Measurements from ENCODE around the gene FAM83C. TPM values are rescaled to one million over a fixed set of nuclear protein-coding genes. Genes with fewer than 3 reads are reported as not detected.

Gene FAM83C
- total and polyA plus RNA-seq, 9 of the 15 experiments (the other 6 are each of a cell fraction or from before 2014, with no cell fraction given): not detected

DNA sequence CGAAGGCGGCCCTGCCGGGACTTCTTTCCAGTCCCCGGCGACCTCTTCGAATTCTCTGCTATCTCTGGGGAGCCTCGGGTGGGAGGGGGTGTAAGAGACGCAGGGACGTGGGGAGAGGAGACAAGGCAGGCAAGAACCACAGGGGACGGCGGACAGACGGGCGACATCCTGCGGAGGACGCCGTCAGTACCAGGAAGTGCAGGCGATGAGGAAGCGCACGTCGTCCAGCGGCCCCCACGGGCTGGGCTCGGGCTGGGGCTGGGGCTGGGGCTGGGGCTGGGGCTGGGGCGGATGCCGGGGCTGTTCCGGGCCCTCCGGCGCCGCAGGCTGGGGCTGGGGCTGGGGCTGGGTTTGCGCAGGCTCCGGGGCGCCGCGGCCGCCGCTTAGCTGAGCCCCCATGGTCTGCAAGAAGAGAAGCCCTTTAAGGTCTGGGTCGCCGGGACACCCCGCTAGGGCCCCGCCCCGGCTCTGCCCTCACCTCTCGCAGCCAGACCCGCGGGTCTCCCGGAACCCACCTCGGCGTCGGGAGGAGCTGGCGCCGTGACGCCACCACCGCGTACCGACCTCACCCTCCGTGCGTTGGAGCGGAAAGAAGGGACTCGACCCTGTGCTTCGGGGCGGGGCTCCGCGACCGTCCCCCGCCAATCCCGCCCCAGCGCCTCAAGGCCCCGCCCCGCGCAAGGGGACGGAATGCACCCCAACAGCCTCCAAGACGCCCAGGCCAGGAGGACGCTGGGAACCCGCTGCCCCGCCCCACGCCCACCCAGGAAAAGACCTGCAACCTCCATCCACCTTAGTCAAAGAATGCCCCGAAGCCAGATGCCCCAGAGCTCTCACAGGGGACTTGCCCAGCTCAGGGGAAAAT, 14.5 kb downstream of the FAM83C start, which contains the start of gene MMP24OS (continued):
- TF ChIP-seq ARID4B (CRISPR knock-in tag; IDR thresholded peaks at IDR 0.05) (peak; percentile 66; the same call in 1 of the 2 replicates), BRCA1 (IDR thresholded peaks at IDR 0.05) (no peak), BRCA1 (CRISPR knock-in tag; IDR thresholded peaks at IDR 0.05) (no peak), ZNF41 (CRISPR knock-in tag; conservative IDR thresholded peaks at IDR 0.05) (no peak), CREB1 (IDR thresholded peaks at IDR 0.05) (peak; percentile 59; the same call in 1 of the 2 replicates), CREB1 (CRISPR knock-in tag; IDR thresholded peaks at IDR 0.05) (peak; percentile 55), ZNF133 (CRISPR knock-in tag; IDR thresholded peaks at IDR 0.05) (no peak), ELF2 (CRISPR knock-in tag; IDR thresholded peaks at IDR 0.05) (peak; percentile 72), MYBL2 (IDR thresholded peaks at IDR 0.05; ENCODE audit: low read depth) (no peak), MYBL2 (CRISPR knock-in tag; IDR thresholded peaks at IDR 0.05; ENCODE audit: borderline replicate concordance) (no peak), EP300 (IDR thresholded peaks at IDR 0.05; ENCODE audit: low read length) (no peak), NONO (IDR thresholded peaks at IDR 0.05; ENCODE audit: low read depth in 2 of 2, low read length in 1 of 2) (no peak; a peak in 1 of 4 replicates), IRF9 (tag; IDR thresholded peaks at IDR 0.05) (no peak), TEAD2 (tag; IDR thresholded peaks at IDR 0.05) (no peak)
- TF ChIP-seq, protein P1, sequence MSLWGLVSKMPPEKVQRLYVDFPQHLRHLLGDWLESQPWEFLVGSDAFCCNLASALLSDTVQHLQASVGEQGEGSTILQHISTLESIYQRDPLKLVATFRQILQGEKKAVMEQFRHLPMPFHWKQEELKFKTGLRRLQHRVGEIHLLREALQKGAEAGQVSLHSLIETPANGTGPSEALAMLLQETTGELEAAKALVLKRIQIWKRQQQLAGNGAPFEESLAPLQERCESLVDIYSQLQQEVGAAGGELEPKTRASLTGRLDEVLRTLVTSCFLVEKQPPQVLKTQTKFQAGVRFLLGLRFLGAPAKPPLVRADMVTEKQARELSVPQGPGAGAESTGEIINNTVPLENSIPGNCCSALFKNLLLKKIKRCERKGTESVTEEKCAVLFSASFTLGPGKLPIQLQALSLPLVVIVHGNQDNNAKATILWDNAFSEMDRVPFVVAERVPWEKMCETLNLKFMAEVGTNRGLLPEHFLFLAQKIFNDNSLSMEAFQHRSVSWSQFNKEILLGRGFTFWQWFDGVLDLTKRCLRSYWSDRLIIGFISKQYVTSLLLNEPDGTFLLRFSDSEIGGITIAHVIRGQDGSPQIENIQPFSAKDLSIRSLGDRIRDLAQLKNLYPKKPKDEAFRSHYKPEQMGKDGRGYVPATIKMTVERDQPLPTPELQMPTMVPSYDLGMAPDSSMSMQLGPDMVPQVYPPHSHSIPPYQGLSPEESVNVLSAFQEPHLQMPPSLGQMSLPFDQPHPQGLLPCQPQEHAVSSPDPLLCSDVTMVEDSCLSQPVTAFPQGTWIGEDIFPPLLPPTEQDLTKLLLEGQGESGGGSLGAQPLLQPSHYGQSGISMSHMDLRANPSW (CRISPR knock-in tag; IDR thresholded peaks at IDR 0.05): no peak
- TF ChIP-seq, protein P2, sequence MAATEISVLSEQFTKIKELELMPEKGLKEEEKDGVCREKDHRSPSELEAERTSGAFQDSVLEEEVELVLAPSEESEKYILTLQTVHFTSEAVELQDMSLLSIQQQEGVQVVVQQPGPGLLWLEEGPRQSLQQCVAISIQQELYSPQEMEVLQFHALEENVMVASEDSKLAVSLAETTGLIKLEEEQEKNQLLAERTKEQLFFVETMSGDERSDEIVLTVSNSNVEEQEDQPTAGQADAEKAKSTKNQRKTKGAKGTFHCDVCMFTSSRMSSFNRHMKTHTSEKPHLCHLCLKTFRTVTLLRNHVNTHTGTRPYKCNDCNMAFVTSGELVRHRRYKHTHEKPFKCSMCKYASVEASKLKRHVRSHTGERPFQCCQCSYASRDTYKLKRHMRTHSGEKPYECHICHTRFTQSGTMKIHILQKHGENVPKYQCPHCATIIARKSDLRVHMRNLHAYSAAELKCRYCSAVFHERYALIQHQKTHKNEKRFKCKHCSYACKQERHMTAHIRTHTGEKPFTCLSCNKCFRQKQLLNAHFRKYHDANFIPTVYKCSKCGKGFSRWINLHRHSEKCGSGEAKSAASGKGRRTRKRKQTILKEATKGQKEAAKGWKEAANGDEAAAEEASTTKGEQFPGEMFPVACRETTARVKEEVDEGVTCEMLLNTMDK (IDR thresholded peaks at IDR 0.05; ENCODE audit: borderline replicate concordance, insufficient read depth, low read depth, low read length, poor library complexity, severe bottlenecking): peak; percentile 59
